OCI-LY7 (cell line): Measurements from ENCODE around the gene HSCB. TPM values are rescaled to one million over a fixed set of nuclear protein-coding genes. Genes with fewer than 3 reads are reported as not detected.

ENCODE experiments used
- BruUV-seq: library from RNA; stranded (reverse); fragments of 400-500 nt; replicated peaks from 2 replicates; lab custom pipeline; 2021; lab: Mats Ljungman, UMichigan
- CTCF ChIA-PET: fragments of 300-600 bp; sonication (Branson Sonifier 250); formaldehyde crosslinking; loops from one replicate; lab custom pipeline; 2022; ENCODE audit warnings: antibody characterized with exemption; ENCODE audit not compliant: unreplicated experiment; lab: Charles Lee
- POLR2A ChIA-PET: fragments of 300-600 bp; sonication (Branson Sonifier 250); formaldehyde crosslinking; loops from one replicate; lab custom pipeline; 2022; ENCODE audit warnings: antibody characterized with exemption; lab: Charles Lee
- DNase-seq: peaks from one replicate; pipeline ENCODE4 v3.0.0-alpha.2; 2015; ENCODE audit warnings: low spot score
- H2AFZ ChIP-seq: fragments of 200-600 bp; sonication (generic), shearing (Covaris generic); 2 replicates; pipeline ENCODE4 v1.6.1; 2014; ENCODE audit warnings: mild to moderate bottlenecking, antibody characterized with exemption, low read length, moderate library complexity
- H3K27ac ChIP-seq: fragments of 200-600 bp; sonication (generic); 2 replicates; pipeline ENCODE4 v1.5.1; 2014; ENCODE audit warnings: mixed run types, low read depth, mild to moderate bottlenecking, moderate library complexity, low read length, inconsistent platforms; ENCODE audit not compliant: poor library complexity, severe bottlenecking
- H3K36me3 ChIP-seq: fragments of 200-600 bp; sonication (generic); 2 replicates; pipeline ENCODE4 v1.6.1; 2014; ENCODE audit warnings: mild to moderate bottlenecking, antibody characterized with exemption, low read length, moderate library complexity, mixed read lengths; ENCODE audit not compliant: insufficient read depth
- H3K4me1 ChIP-seq: fragments of 200-600 bp; sonication (generic); 2 replicates; pipeline ENCODE4 v1.5.1; 2014; ENCODE audit warnings: mild to moderate bottlenecking, low read length; ENCODE audit not compliant: insufficient read depth, poor library complexity, severe bottlenecking
- H3K4me2 ChIP-seq: fragments of 200-600 bp; sonication (generic); 2 replicates; pipeline ENCODE4 v1.6.1; 2014; ENCODE audit warnings: mild to moderate bottlenecking, low read length
- H3K4me3 ChIP-seq: fragments of 200-600 bp; sonication (generic); 2 replicates; pipeline ENCODE4 v1.5.1; 2014; ENCODE audit warnings: mild to moderate bottlenecking, low read depth, low read length; ENCODE audit not compliant: poor library complexity, severe bottlenecking
- H3K79me2 ChIP-seq: fragments of 200-600 bp; sonication (generic); 2 replicates; pipeline ENCODE4 v1.6.1; 2016; ENCODE audit warnings: low read depth, mild to moderate bottlenecking, low read length, moderate library complexity, mixed read lengths; ENCODE audit not compliant: insufficient read depth
- H3K9me2 ChIP-seq: fragments of 200-600 bp; sonication (generic); 2 replicates; pipeline ENCODE4 v1.6.1; 2016; ENCODE audit warnings: mild to moderate bottlenecking, low read length, mixed read lengths; ENCODE audit not compliant: insufficient read depth
- H3K9me3 ChIP-seq: fragments of 200-600 bp; sonication (generic); 2 replicates; pipeline ENCODE4 v1.6.1; 2014; ENCODE audit warnings: mild to moderate bottlenecking, mixed run types, low read length, mixed read lengths
- H4K20me1 ChIP-seq: fragments of 200-600 bp; sonication (generic); 2 replicates; pipeline ENCODE4 v1.6.1; 2014; ENCODE audit warnings: mild to moderate bottlenecking, antibody characterized with exemption, low read length, moderate library complexity, mixed read lengths; ENCODE audit not compliant: insufficient read depth
- EZH2phosphoT487 ChIP-seq: fragments of 200-600 bp; sonication (generic); IDR thresholded peaks from 2 replicates; pipeline ENCODE4 v1.6.1; 2018; ENCODE audit warnings: low read depth, borderline replicate concordance, mild to moderate bottlenecking, mixed run types, antibody characterized with exemption, low read length, moderate library complexity, mixed read lengths
- intact Hi-C: fragments of 100-400 bp; cut with micrococcal nuclease; formaldehyde crosslinking; loops from one replicate; pipeline ENCODE4 v1.10.0; 2022; ENCODE audit not compliant: unreplicated experiment
- total RNA-seq, 2 experiments: library from RNA; depleted of rRNA in 1 of 2; stranded (reverse); fragments of >200 nt in 1 of 2; shearing (Covaris generic) in 1 of 2; gene quantifications; 2 replicates each; pipeline ENCODE4 v1.2.3, GENCODE V29; 2014 to 2022
- TF ChIP-seq, protein P1 (sequence below): fragments of 200-600 bp; sonication (generic); conservative IDR thresholded peaks from 2 replicates; pipeline ENCODE4 v1.5.1; 2014; ENCODE audit warnings: mild to moderate bottlenecking, antibody characterized with exemption, low read length, moderate library complexity, mixed read lengths

Gene HSCB
- total RNA-seq, 2 experiments from 2014 or later: 17.2 to 23.4 TPM

DNA sequence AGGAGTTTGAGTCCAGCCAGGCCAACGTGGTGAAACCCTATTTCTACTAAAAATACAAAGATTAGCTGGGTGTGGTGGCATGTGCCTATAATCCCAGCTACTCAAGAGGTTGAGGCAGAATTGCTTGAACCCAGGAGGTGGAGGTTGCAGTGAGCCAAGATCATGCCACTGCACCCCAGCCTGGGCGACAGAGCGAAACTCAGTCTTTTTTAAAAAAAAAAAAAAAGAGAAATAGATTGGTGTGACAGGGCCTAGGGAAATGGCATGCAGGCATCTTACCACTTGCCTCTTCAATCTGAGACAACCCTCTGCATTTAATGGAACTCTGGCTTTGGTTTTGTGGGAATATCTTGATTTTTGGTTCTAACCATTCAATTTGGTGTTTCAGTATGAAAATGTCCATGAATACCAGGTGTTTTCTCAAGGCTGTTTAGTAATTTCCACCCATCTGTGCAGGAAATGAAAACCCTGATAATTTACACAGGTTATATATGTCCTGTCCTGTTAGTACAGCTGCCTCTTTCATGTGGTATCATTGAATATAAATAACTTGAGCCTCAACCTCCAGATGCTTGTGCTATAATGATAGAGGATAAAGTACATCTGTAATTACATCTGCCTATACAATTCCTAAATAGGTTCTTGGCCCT is 50.1 kb downstream of the HSCB start:
- TF ChIP-seq, protein P1, sequence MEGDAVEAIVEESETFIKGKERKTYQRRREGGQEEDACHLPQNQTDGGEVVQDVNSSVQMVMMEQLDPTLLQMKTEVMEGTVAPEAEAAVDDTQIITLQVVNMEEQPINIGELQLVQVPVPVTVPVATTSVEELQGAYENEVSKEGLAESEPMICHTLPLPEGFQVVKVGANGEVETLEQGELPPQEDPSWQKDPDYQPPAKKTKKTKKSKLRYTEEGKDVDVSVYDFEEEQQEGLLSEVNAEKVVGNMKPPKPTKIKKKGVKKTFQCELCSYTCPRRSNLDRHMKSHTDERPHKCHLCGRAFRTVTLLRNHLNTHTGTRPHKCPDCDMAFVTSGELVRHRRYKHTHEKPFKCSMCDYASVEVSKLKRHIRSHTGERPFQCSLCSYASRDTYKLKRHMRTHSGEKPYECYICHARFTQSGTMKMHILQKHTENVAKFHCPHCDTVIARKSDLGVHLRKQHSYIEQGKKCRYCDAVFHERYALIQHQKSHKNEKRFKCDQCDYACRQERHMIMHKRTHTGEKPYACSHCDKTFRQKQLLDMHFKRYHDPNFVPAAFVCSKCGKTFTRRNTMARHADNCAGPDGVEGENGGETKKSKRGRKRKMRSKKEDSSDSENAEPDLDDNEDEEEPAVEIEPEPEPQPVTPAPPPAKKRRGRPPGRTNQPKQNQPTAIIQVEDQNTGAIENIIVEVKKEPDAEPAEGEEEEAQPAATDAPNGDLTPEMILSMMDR: no peak
- TF ChIP-seq EZH2phosphoT487: no peak
- H3K27ac ChIP-seq: peak overlapping the region; percentile 58
- peaks cover 68% of the 10 kb centered on the region for H3K36me3 ChIP-seq
- intact Hi-C loops: loop anchor here (1.0 to 5.0 kb wide), 4 partner anchors 31 to 801 kb away; partner anchors contain the start of gene ZNRF3
- no peaks in the 10 kb centered on the region for H3K79me2 ChIP-seq
- no peaks in the 10 kb centered on the region for H3K9me2 ChIP-seq
- H3K9me3 ChIP-seq: no peaks in the 10 kb centered on the region
- H2AFZ ChIP-seq: no peak overlapping the region
- peak; percentile 95 for DNase-seq
- H3K4me3 ChIP-seq: peak overlapping the region; percentile 33
- BruUV-seq: no TSS peak
- ChIA-PET POLR2A (interaction anchor here (0.8 to 1.4 kb wide), 3 partner anchors 9 to 26 kb away, joined by 3 to 5 read pairs (median 4); partner anchors contain the start of gene XBP1), CTCF (no interaction called here)
- peak overlapping the region; percentile 69 for H3K4me2 ChIP-seq
- H3K4me1 ChIP-seq: peaks cover 33% of the 10 kb centered on the region
- H4K20me1 ChIP-seq: peaks cover 29% of the 10 kb centered on the region

DNA sequence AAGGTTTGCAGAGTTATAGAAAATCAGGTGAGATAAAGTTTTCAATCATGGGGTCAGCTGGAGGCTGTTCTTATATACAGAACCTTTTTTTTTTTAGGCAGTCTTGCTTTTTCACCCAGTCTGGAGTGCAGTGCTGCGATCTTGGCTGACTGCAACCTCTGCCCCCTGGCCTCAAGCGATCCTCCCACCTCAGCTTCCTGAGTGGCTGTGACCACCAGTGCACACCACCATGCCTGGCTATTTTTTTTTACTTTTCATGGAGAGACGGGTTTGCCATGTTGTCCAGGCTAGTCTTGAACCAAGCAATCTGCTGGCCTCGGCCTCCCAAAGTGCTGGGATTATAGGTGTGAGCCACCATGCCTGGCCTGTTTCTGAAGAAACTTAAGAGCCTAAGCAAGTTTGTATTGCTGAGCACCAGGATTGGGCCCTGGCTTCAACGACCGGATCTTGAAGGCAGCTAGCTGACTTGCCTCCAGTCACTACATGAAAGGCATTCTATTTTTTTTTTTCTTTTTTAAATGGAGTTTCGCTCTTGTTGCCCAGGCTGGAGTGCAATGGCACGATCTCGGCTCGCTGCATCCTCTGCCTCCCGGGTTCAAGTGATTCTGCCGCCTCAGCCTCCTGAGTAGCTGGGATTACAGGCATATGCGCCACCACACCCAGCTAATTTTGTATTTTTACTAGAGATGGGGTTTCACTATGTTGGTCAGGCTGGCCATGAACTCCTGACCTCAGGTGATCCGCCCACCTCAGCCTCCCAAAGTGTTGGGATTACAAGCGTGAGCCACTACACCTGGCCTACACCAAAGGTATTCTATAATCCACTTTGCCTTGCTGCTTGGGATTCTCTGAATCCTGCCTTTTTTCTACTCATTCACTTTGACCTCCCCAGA is 50.9 kb downstream of the HSCB start:
- H3K9me3 ChIP-seq: no peaks in the 10 kb centered on the region
- POLR2A ChIA-PET: interaction anchor here (1.4 to 2.4 kb wide), 3 partner anchors 19 to 26 kb away, joined by 3 to 7 read pairs (median 5); no protein-coding TSS in a partner anchor
- CTCF ChIA-PET: no interaction called here
- H3K9me2 ChIP-seq: no peaks in the 10 kb centered on the region
- H3K36me3 ChIP-seq: peaks cover 64% of the 10 kb centered on the region
- no peaks in the 10 kb centered on the region for H3K79me2 ChIP-seq
- peak; percentile 41 for DNase-seq
- H3K4me2 ChIP-seq: peak overlapping the region; percentile 69
- BruUV-seq: no TSS peak
- peaks cover 29% of the 10 kb centered on the region for H4K20me1 ChIP-seq
- intact Hi-C loops: loop anchor here (1.0 to 5.0 kb wide), 4 partner anchors 31 to 802 kb away; partner anchors contain the start of gene ZNRF3
- peak overlapping the region; percentile 26 for H3K4me3 ChIP-seq
- peaks cover 33% of the 10 kb centered on the region for H3K4me1 ChIP-seq
- H2AFZ ChIP-seq: no peak overlapping the region
- TF ChIP-seq, protein P1: no peak
- no peak for TF ChIP-seq EZH2phosphoT487
- peak overlapping the region; percentile 58 for H3K27ac ChIP-seq
